ENCODE data around the gene NANOS3. TPM values are rescaled to one million over a fixed set of nuclear protein-coding genes. Genes with fewer than 3 reads are reported as not detected.
"Not testable (repeated sequence)": the region's sequence is repeated elsewhere in the genome, so short reads cannot be mapped to it uniquely, and the experiment has no call there.

Gene NANOS3
- total and polyA plus RNA-seq, 9 of the 15 experiments (the other 6 are each of a cell fraction or from before 2014, with no cell fraction given): not detected

DNA sequence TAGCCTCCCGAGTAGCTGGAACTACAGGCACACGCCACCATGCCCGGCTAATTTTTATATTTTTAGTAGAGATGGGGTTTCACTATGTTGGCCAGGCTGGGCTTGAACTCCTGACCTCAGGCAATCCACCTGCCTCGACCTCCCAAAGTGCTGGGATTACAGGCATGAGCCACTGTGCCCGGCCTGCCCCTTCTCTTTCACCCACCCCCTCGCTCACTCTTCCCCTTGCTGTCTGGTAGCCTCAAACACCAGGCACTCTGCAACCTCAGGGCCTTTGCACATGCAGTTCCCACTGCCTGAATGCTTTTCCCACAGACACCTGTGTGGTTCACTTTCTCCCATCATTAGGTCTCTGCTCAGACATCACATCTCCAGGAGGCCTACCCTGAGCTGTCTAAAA is 45.2 kb downstream of the NANOS3 start:
- in situ Hi-C loops (cut with MboI); H3K4me3 ChIP-seq; CTCF ChIA-PET (ENCODE audit: low intra/inter-chr PET ratio); H3K4me2 ChIP-seq (ENCODE audit: insufficient read depth, low read length); H3K27ac ChIP-seq (ENCODE audit: extremely low read depth, low read depth, low read length); intact Hi-C loops (cut with micrococcal nuclease); ATAC-seq; BruUV-seq (replicated peaks); H4K20me1 ChIP-seq (replicated peaks; ENCODE audit: control insufficient read depth, insufficient read depth, low read length); H3K79me2 ChIP-seq (ENCODE audit: control insufficient read depth, insufficient read depth, low read length); H2AFZ ChIP-seq (ENCODE audit: low read depth, low read length); H3K9ac ChIP-seq (ENCODE audit: insufficient read depth in 1 of 2, low read depth in 2 of 2, low read length in 2 of 2); H3K9me1 ChIP-seq (ENCODE audit: control insufficient read depth, insufficient read depth, low read length); H3K27me3 ChIP-seq (ENCODE audit: control insufficient read depth in 2 of 2, insufficient read depth in 2 of 2, low read length in 2 of 2); FAIRE-seq; H3K9me3 ChIP-seq (replicated peaks; ENCODE audit: control insufficient read depth, insufficient read depth, low read depth, low read length): not testable (repeated sequence)
- peaks cover 0 to 17% of the 10 kb centered on the region in 2 experiments; a peak in 2 of 5 replicates for H3K4me1 ChIP-seq (replicated peaks in 1 of 2; ENCODE audit: control insufficient read depth in 2 of 2, insufficient read depth in 2 of 2, low read length in 2 of 2)
- POLR2A ChIA-PET: interaction anchor here (0.8 to 4.3 kb wide), 3 partner anchors 11 to 87 kb away, joined by 3 to 21 read pairs (median 13); no protein-coding TSS in a partner anchor
- peak in 1 of 4 experiments; percentile 3 for DNase-seq (ENCODE audit: extremely low read depth in 1 of 4, low spot score in 3 of 4)
- TF ChIP-seq BCOR (IDR thresholded peaks at IDR 0.05): 0 out of 2 replicates have a peak, but pooled peaks have one; percentile 37
- TF ChIP-seq ZNF121 (CRISPR knock-in tag; conservative IDR thresholded peaks at IDR 0.05): peak; percentile 77
- H3K36me3 ChIP-seq (ENCODE audit: control insufficient read depth, insufficient read depth, low read length): peaks cover 67% of the 10 kb centered on the region
- WGBS (ENCODE audit: insufficient coverage, low coverage, missing lambda C conversion rate): 79% methylated on average over 5 of the region's 6 CpGs

DNA sequence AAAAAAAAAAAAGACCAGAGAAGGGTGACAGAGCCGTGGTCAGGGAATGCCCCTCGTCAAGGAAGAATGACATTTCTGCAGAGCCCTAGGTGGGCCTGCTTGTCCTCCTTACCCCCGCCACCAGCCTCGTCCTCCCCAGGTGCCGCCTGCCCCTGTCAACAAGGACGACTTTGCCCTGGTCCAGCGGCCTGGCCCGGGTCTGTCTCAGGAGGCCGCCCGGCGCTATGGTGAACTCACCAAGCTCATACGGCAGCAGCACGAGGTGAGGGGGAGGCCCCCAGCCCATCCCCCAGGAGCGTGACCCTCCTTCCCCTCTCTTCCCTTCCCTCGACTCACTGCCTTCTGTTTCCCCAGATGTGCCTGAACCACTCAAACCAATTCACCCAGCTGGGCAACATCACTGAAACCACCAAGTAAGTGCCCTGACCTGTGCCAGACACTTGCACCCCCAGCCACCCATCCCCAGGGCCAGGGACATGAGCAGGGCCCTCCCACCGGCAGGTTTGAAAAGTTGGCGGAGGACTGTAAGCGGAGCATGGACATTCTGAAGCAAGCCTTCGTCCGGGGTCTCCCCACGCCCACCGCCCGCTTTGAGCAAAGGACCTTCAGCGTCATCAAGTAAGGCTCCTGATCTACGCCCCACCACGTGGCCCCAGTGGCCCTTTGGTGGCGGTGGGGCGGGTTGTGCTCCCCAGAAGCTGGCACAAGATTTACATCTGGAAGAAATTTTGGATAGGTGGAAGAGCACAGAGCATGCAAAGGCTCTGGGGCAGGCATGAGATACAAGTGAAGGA is 46.5 kb downstream of the NANOS3 start:
- WGBS (ENCODE audit: insufficient coverage, low coverage, missing lambda C conversion rate): 93% methylated on average over 24 of the region's 28 CpGs
- FAIRE-seq: no peak
- Histone ChIP-seq H3K27ac (ENCODE audit: extremely low read depth, low read depth, low read length) (no peak overlapping the region), H3K36me3 (ENCODE audit: control insufficient read depth, insufficient read depth, low read length) (peaks cover 71% of the 10 kb centered on the region), H3K9ac (ENCODE audit: insufficient read depth in 1 of 2, low read depth in 2 of 2, low read length in 2 of 2) (no peak overlapping the region; a peak in 1 of 4 replicates), H3K4me1 (replicated peaks in 1 of 2; ENCODE audit: control insufficient read depth in 2 of 2, insufficient read depth in 2 of 2, low read length in 2 of 2) (peaks cover 0 to 14% of the 10 kb centered on the region in 2 experiments; a peak in 2 of 5 replicates), H3K9me1 (ENCODE audit: control insufficient read depth, insufficient read depth, low read length) (peaks cover 4% of the 10 kb centered on the region), H2AFZ (ENCODE audit: low read depth, low read length) (no peak overlapping the region), H3K79me2 (ENCODE audit: control insufficient read depth, insufficient read depth, low read length) (no peaks in the 10 kb centered on the region), H3K4me3 (no peak overlapping the region), H3K27me3 (ENCODE audit: control insufficient read depth in 2 of 2, insufficient read depth in 2 of 2, low read length in 2 of 2) (no peaks in the 10 kb centered on the region; a peak in 1 of 5 replicates), H4K20me1 (replicated peaks; ENCODE audit: control insufficient read depth, insufficient read depth, low read length) (no peaks in the 10 kb centered on the region), H3K9me3 (replicated peaks; ENCODE audit: control insufficient read depth, insufficient read depth, low read depth, low read length) (peaks cover 6% of the 10 kb centered on the region), H3K4me2 (ENCODE audit: insufficient read depth, low read length) (no peak overlapping the region)
- ChIA-PET CTCF (ENCODE audit: low intra/inter-chr PET ratio) (no interaction called here), POLR2A (interaction anchor here (4.3 kb wide), 1 partner anchor 9 kb away, joined by 21 read pairs; no protein-coding TSS in a partner anchor)
- TF ChIP-seq POLR2G (IDR thresholded peaks at IDR 0.05; ENCODE audit: low read depth, low read length) (peak; percentile 42), MIER1 (IDR thresholded peaks at IDR 0.05; ENCODE audit: low read depth) (no peak)
- intact Hi-C loops (cut with micrococcal nuclease): no loop called here
- ATAC-seq: no peak
- DNase-seq (ENCODE audit: extremely low read depth in 1 of 4, low spot score in 3 of 4): no peak
- BruUV-seq (replicated peaks): no TSS peak
- in situ Hi-C loops (cut with MboI): no loop called here
